NCI-H146 treated with DMSO at 0.1 percent for 48 hours (cell line): ENCODE measurements around the gene FAM240B.

Experiments
- DNase-seq: peaks from one replicate; lab custom pipeline; 2025; ENCODE audit not compliant: unreplicated experiment; lab: John Stamatoyannopoulos, UW

FAM240B gene

DNA sequence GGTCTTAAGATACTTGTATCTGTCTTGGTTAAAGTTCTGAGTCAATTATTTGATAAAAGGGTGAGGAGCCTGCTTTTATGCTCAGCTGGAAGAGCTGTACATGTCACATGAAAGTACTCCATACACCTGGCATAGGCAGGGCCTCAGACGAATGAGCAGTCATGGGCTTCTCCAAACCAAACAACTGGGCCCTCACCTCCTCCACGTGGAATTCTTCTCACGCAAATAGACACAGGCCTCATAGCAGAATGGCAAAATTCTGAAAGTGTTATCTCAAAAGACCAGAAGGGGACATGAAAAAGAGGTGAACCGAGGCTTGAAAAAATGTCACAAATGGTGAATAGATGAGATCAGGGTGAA, 48.6 kb downstream of the FAM240B start:
- no peak for DNase-seq

DNA sequence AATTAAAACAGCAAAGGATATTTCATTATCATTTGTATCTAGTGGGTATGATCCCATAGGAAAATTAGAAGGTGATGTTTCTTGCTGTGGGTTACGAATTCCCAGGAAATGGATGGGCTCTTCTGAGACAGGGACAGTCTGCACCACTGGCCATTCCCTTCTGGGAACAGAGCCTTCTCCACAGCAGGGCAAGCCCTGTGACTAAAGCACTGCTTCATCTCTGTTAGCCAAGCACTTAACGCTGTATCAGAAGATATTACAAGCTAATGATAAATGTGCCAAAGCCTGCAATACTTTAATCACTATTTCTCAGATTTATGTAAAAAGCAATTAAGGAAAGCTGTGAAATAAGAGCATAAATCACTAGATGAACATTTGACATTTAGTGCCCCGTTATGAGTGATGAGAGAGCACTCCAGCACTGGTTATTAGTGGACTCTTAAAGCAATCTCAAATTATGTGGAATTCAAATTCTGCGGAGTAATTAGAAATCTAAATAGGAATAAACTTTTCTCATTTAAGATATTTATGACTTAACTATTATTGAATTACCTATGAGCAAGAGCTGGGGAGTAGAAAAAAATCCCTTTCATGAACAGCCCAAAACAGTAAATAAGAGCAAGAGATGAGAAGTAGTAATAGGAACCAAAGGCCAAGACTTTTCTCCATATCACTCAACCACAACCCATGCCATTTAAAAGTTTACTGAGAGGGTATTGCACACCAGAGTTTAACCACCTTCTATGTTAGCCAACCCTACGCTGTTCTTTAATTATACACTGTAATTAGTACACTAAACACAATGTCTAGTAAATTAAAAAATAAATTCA, 49.2 kb downstream of the FAM240B start:
- DNase-seq: no peak

DNA sequence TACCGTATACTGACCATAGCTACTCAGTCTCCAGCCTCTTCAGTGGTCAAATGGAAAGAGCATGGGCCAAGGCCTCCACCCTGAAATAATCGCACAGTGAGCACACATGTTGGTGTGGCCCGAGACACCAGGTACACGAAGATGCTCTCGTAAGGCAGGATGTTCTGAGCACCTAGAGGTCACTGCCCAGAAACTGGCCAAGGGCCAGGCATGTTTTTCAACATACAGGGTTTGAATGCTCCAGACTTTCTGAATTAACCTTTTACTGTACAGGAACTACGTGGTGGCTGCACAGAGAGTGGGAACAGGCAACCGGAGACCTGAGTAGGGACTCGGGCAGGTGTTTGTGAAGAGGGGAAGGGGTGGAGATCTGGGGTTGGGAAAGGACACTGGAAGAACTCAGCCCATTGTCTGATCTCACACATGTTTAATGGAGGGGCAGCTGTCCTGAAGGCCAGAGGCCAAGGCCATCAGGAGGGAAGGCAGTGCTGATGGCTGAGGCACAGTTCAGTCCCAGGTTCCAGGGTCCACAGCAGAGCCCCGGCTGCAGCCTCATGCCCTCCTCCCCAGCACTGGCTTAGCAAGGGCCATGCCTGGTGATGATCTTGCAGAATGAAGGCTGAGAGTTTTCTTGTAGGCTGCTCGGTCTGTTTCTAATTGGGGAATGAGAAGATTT, 51.0 kb downstream of the FAM240B start:
- no peak for DNase-seq

DNA sequence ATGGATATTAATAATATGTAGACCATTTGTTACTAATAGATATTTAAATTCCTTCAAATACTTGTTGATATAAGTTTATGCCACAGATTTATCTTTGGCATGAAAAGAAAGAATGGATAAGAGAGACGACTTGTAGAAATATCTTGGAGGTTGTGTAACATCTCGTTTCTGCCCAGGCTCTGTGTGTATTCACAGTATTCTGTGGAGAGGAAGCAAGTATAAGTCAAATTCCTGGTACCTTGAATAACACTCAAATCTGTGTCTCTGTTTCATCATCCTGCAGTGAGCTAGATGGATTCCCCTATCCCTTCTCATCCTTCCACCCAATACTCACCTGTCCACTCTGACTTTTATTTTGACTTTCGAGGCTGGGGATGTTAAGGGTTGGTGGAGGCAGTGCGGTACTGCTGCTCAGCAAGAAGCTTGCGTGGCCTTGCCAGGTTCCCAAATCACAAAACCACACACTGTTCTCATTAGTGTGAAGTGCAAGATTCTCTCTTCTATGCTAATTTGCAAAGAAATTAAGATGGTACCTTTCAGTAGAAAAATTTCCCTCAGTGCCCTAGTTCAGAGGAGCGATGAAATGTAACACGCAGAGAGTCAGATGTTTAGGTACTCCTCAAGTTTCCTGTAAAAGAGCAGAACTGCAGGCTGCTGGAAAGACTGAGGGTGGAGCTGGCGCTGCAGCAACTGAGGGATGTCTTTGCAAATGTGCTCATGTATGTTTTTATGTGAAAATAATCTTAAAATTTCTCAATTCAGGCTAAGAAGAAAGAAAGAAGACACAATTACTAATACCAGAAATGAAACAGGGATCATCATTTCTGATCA, 57.0 kb downstream of the FAM240B start:
- DNase-seq: no peak

DNA sequence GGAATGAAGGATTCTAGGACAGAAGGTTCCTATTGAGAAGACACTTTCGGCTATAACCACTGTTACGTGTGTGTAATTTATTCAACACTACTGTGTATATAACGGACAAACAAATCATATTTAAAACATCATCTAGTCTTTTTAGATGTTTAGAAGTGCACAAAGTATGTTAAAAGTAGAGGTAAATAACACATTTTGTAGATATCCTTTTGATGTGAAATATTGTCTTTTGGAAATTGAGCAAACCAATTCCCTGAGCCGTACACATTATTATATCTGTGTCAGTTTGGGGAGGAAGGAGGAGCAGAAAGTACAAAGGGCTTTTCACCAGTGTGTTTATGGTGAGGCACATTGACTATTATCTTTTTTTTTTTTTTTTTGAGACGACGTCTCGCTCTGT, 60.4 kb downstream of the FAM240B start:
- no peak for DNase-seq

DNA sequence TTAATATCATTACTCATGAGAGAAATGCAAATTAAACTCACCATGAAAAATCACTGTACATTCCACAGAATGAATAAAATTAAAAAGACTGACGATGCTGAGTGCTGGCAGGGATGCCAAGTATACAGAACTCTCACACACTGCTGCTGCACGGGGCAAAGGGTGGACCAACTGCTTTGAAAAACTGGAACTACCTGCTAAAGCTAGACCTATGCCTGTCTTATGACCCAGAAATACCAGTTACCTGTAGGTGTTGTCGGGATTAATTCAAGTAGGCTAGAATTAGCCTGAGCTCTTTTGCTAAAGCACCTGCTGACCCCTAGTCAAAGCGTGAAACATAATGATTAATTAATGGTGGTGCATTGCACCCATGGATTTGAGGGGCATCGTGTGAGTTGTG, 63.0 kb downstream of the FAM240B start:
- no peak for DNase-seq

DNA sequence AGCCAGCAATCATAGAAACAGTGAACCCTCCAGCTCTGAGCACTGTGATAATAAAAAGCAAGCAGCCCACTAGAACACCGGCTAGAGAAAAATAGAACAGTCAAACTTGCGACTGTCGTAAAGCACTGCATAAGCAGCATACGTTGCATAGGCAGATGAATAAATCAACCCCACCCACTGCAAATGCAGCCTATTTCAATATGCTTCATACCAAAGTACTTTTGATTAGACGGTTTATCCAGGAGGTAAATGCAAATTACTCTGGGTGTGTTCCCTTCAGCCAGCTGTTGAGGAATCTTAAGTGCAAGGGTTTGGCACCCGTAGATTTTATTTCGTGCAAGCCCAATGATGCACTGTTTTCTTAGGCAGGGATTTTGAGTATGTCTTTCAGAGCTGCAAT, 67.4 kb downstream of the FAM240B start:
- no peak for DNase-seq

DNA sequence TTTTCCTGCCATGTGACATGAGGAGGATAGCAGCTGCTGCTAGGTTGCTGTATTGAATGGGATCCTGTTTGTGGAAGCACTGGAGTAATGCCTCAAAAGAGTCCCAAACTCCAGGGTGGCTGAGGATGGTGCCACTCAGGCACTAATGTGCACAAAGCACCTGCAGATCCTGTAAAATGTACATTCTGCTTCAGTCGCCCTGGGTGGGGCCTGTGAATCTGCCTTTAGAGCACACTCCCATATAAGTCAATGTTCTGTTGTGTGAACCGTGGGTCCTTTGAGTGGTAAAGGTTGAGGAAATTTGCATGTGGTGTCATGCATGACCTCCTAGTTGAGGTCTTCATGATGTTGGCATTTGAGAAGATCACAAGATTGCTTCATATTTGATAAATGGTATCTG, 67.9 kb downstream of the FAM240B start:
- no peak for DNase-seq

DNA sequence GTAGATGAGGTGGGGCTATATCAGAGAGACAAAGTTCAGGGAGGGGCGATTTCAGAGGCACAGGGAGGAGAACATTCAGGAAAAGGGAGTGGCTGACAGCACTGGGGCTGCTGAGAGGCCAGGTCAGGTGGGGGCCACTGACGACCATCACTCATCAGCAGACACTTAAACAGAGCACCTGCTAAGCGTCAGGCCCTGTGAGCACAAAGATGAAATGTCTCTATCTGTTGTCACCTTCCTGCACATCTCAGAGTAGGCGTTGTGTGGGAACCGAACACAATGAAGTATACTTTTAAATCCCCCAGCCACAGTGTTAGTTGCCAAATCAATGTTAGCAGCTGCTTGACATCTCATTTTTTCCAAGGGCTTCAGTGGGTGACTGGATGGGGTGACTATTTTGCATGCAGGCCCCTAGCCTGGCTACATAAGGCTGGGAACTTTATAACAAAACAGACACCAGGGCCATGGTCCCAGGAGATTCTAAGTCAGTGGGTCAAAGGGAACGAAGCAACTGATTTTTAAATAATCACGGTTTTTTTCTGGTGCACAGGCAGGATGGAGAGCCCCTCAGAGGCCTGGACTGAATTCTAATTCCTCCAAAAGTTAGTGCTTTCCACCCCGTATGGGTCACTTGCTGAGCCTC, 68.4 kb downstream of the FAM240B start:
- no peak for DNase-seq

DNA sequence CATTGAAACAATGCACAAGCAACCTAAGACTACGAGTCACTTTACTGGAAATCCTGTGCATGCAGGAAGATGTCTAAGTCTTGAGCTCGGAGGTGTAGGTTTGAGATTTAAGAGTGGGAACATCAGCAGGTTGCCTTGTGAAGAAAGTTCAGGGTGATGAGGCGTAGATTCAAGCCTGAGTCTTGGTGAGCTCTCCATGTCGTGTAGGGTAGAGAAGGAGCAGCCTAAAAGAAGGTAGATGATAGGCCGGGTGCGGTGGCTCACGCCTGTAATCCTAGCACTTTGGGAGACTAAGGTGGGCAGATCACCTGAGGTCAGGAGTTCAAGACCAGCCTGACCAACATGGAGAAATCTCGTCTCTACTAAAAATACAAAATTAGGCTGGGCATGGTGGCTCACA, 69.4 kb downstream of the FAM240B start:
- DNase-seq: no peak

DNA sequence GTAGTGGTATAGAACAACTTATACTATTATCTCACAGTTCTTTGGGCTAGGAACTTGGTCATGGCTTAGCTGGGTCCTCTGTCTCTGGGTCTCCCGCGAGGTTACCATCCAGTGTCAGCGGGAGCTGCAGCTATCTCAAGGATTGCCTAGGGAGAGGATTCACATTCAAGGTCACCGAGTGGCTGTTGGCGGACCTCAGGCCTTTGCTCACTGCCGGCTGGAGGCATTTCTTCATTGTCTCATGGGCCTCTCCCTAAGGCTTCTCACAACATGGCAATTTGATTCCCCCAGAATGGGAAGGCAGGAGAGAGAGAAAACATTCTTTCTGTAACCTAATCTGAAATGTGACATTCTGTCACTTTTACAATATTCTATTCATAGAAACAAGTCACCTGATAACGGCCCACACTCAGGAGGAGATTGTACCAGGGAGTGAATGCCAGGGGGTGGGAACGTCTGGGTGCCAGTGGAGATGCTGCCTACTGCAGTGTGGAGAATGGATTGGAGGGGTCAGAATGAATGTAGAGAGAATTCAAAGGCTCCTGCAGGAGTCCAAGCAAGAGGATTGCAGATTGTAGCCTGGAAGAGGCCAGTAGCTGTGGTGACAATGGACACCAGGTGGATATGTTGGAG, 70.1 kb downstream of the FAM240B start:
- no peak for DNase-seq

DNA sequence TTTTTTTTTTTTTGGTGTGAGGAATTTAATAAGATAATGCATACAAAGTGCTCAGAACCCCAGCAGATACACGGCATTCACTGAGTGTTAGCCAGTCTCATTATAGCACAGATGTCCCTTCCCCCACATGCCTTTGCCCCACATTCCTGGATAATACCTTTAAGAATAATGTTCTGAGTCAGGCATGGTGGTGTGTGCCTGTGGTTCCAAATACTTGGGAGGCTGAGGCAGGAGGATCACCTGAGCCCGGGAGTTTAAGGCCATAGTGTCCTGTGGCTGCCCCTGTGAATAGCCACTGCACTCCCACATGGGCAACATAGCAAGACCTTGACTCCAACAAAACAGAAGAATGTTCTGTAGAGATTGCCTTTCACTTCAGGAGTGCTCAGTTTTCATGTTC, 75.3 kb downstream of the FAM240B start:
- DNase-seq: no peak
